Measurements from ENCODE around the gene PTGDS.

DNA sequence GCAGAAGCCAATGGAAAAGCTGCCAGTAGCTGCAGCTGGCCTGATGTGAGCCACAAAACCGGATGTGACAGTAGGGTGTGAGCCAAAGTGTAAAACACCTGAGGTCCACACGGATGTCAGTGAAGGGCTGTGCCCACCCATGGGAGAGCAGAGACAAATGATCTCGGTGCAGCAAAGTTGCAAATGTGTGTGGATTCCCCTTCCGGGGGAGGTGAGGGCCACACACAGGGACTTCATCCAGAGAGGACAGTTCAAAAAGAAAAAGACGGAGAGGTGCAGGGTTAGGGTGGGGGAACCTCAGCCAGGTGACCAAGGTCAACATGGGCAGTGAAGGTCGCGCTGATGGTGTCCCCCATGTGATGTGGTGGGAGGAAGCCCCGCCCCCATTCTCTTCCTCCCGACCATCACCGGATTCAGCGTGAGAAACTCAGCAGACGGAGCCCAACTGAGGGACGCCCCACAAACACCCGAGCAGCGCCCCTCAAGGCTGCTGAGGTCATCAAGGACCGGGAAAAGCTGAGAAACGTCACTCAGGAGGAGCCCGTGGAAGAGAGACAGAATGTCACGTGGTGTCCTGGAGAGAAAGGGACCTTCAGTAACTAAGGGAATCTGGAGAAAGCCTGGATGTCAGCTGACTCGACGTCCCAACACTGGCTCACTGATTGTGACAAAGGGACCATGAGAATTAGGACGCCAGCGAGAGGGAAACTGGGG is 11.4 kb upstream of the PTGDS start:
- TF ChIP-seq, protein P1, sequence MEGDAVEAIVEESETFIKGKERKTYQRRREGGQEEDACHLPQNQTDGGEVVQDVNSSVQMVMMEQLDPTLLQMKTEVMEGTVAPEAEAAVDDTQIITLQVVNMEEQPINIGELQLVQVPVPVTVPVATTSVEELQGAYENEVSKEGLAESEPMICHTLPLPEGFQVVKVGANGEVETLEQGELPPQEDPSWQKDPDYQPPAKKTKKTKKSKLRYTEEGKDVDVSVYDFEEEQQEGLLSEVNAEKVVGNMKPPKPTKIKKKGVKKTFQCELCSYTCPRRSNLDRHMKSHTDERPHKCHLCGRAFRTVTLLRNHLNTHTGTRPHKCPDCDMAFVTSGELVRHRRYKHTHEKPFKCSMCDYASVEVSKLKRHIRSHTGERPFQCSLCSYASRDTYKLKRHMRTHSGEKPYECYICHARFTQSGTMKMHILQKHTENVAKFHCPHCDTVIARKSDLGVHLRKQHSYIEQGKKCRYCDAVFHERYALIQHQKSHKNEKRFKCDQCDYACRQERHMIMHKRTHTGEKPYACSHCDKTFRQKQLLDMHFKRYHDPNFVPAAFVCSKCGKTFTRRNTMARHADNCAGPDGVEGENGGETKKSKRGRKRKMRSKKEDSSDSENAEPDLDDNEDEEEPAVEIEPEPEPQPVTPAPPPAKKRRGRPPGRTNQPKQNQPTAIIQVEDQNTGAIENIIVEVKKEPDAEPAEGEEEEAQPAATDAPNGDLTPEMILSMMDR (IDR thresholded peaks at IDR 0.05; ENCODE audit: poor library complexity, severe bottlenecking): no peak
- TF ChIP-seq EP300 (conservative IDR thresholded peaks at IDR 0.05; ENCODE audit: poor library complexity, severe bottlenecking) (no peak), POLR2AphosphoS5 (IDR thresholded peaks at IDR 0.05) (no peak), EZH2 (IDR thresholded peaks at IDR 0.05; ENCODE audit: borderline replicate concordance, insufficient read depth, low read length, poor library complexity, severe bottlenecking) (no peak), RAD21 (conservative IDR thresholded peaks at IDR 0.05) (no peak), SMC3 (conservative IDR thresholded peaks at IDR 0.05; ENCODE audit: poor library complexity) (no peak), TAF1 (IDR thresholded peaks at IDR 0.05; ENCODE audit: low read depth) (no peak), MXI1 (conservative IDR thresholded peaks at IDR 0.05; ENCODE audit: poor library complexity, severe bottlenecking) (no peak)
- TF ChIP-seq, protein P2, sequence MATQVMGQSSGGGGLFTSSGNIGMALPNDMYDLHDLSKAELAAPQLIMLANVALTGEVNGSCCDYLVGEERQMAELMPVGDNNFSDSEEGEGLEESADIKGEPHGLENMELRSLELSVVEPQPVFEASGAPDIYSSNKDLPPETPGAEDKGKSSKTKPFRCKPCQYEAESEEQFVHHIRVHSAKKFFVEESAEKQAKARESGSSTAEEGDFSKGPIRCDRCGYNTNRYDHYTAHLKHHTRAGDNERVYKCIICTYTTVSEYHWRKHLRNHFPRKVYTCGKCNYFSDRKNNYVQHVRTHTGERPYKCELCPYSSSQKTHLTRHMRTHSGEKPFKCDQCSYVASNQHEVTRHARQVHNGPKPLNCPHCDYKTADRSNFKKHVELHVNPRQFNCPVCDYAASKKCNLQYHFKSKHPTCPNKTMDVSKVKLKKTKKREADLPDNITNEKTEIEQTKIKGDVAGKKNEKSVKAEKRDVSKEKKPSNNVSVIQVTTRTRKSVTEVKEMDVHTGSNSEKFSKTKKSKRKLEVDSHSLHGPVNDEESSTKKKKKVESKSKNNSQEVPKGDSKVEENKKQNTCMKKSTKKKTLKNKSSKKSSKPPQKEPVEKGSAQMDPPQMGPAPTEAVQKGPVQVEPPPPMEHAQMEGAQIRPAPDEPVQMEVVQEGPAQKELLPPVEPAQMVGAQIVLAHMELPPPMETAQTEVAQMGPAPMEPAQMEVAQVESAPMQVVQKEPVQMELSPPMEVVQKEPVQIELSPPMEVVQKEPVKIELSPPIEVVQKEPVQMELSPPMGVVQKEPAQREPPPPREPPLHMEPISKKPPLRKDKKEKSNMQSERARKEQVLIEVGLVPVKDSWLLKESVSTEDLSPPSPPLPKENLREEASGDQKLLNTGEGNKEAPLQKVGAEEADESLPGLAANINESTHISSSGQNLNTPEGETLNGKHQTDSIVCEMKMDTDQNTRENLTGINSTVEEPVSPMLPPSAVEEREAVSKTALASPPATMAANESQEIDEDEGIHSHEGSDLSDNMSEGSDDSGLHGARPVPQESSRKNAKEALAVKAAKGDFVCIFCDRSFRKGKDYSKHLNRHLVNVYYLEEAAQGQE (IDR thresholded peaks at IDR 0.05; ENCODE audit: borderline replicate concordance): no peak

Data from neural cell (in vitro differentiated cells).